GM10248 (cell line): ENCODE data around the gene PPP6R3.

Source experiments
- CTCF ChIA-PET: fragments of 300-600 bp; sonication (Branson Sonifier 250); formaldehyde crosslinking; extraction: SDS; loops from one replicate; lab custom pipeline; 2021; ENCODE audit warnings: antibody characterized with exemption; lab: Yijun Ruan, JAX
- POLR2A ChIA-PET: fragments of 350-650 bp; sonication (Branson Sonifier 250); formaldehyde crosslinking; extraction: SDS; loops from one replicate; lab custom pipeline; 2020; ENCODE audit warnings: antibody characterized with exemption; lab: Yijun Ruan, JAX
- DNase-seq: peaks from one replicate; pipeline ENCODE4 v3.0.0; 2012; ENCODE audit errors: extremely low spot score
- CTCF ChIP-seq: IDR thresholded peaks from 2 replicates; pipeline ENCODE4 v1.5.1; 2012; ENCODE audit warnings: mild to moderate bottlenecking, low read depth; ENCODE audit errors: extremely low read depth, missing control alignments, control extremely low read depth

The PPP6R3 gene

DNA sequence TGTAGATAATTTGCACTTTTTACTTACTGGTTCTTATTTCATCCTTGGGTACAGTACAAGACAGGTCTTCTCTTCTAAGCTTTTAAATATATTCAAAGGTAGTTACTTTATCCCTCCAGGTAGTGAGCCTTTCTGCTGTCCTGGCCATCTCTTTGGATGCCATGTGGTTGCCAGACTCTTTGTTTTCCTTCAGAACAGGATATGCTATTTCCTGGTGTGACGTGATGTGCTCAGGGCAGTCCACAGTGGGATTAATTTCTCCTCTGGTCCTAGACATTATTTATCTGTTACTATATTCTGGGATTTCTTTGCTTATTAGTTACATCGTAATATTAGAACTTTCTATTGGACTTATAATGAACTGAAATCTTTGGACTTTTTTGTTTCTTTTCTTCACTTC lies 63.7 kb downstream of the PPP6R3 start:
- CTCF ChIA-PET: interaction anchor here (1.5 kb wide), 2 partner anchors 13 to 15 kb away, joined by 4 to 7 read pairs; no protein-coding TSS in a partner anchor

DNA sequence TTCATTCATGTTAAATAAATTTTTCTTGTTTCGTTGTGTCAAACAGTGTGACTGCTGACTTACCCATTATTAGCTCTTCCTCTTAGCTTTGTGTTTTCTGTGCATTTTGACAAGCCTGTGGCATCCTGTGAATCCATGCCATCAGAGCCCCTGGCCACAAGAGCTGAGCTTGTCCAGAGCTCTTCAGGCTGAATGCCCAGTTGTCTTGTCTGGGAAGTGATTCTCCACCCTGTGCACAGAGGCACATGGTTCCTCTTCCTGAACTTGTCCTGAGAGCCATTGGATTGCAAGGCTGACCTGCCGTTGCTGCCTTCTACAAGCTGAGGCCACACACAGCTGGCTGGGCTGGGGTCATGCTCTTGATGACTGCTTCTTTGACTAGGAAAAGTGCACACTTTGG lies 64.1 kb downstream of the PPP6R3 start:
- TF ChIP-seq CTCF: no peak
- ChIA-PET POLR2A (no interaction called here), CTCF (interaction anchor here (1.2 to 1.5 kb wide), 3 partner anchors 13 to 27 kb away, joined by 3 to 7 read pairs (median 4); no protein-coding TSS in a partner anchor)
- no peak for DNase-seq

More for the DNA sequence above, 63.7 kb downstream of the PPP6R3 start:
- POLR2A ChIA-PET: no interaction called here
- DNase-seq: no peak
- no peak for TF ChIP-seq CTCF

DNA sequence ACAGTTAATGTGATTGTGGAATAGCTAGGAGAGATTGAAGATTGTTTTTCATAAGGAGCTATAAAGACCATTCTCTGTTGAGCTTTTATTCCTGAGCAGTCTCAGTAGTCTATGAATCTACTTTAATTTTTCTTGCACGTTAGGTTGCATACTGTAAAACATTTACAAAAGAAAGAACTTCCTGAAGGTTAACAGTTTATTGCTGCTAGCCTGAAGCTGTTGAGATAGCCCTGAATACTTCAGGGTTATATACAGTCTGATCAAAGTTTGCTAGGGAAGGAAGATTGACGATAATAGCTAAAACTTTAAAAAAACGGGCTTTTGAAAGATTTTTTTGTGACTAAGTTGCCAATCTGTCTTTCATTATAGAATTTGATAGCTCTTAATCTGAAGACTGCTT lies 64.8 kb downstream of the PPP6R3 start:
- ChIA-PET CTCF (interaction anchor here (1.0 to 1.5 kb wide), 4 partner anchors 12 to 26 kb away, joined by 3 to 7 read pairs (median 4); no protein-coding TSS in a partner anchor), POLR2A (no interaction called here)
- TF ChIP-seq CTCF: no peak
- no peak for DNase-seq

GRCh38 chr11:68525930-68526329 lies 65.4 kb downstream of the PPP6R3 start:
- POLR2A ChIA-PET: no interaction called here
- TF ChIP-seq CTCF: no peak
- CTCF ChIA-PET: interaction anchor here (1.0 kb wide), 1 partner anchor 15 kb away, joined by 3 read pairs; no protein-coding TSS in a partner anchor
- no peak for DNase-seq

DNA sequence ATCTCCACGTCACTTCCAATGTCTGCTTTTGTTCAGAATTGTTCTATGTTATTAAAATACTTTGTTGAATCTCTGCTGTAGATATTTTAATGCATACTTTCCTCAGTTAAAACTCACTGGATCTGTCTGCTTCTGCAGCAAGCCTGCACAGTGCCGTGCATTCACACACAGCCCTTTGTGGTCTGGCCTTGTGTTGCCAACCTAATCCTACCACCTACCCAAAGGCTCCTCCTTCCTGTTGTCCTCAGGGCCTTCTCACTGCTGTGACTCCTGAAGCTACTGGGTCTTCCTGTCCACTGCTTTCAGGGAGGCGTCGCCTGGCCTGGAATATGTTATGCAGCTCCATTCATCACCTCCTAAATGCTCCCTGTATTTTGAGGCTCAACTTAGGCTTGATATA lies 67.0 kb downstream of the PPP6R3 start:
- ChIA-PET CTCF (interaction anchor here (0.8 to 1.0 kb wide), 2 partner anchors 9 to 23 kb away, joined by 3 to 4 read pairs; no protein-coding TSS in a partner anchor), POLR2A (no interaction called here)
- DNase-seq: no peak
- no peak for TF ChIP-seq CTCF

DNA sequence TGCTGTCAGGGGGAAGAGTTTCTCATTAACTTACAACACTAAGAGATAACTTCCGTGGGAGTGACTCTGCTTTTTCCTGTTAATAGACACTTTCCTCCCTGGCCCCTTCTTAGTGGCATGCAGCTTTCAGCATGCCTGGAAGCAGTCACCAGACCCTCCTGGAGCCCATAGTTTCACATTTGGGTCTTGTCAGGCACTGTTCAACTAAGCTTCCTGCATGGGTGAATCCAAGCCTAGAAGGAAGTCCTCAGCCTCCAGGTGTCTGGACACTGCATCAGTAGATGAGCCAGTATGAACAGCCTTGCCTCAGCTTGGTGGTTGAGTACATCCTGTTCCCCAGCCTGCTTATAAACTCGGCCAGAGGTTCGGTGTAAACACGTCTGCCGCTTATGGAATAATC lies 68.1 kb downstream of the PPP6R3 start:
- no peak for DNase-seq
- ChIA-PET CTCF (interaction anchor here (1.0 to 1.9 kb wide), 4 partner anchors 8 to 23 kb away, joined by 3 to 8 read pairs (median 4); no protein-coding TSS in a partner anchor), POLR2A (no interaction called here)
- TF ChIP-seq CTCF: no peak
